ENCODE measurements around the gene GCSAM. TPM values are rescaled to one million over a fixed set of nuclear protein-coding genes. Genes with fewer than 3 reads are reported as not detected.

The GCSAM gene
- total RNA-seq, 1 donor from 2014 or later, result not detected

- H3K9me3 ChIP-seq, result no peaks in the 10 kb centered on the region
- DNase-seq (ENCODE audit: low spot score in 2 of 2), result no peak
- no peaks in the 10 kb centered on the region for H3K27me3 ChIP-seq
- no peak overlapping the region for H3K27ac ChIP-seq
- no peak for TF ChIP-seq CTCF (IDR thresholded peaks at IDR 0.05)
- no peak overlapping the region for H3K4me3 ChIP-seq
- no peaks in the 10 kb centered on the region for H3K36me3 ChIP-seq
- H3K4me1 ChIP-seq, result no peaks in the 10 kb centered on the region
- intact Hi-C loops (cut with DNase I), result no loop called here
These were observed 5.3 kb upstream of the GCSAM start for GRCh38 chr3:112138219-112138969.

- H3K27me3 ChIP-seq, result no peaks in the 10 kb centered on the region
- intact Hi-C loops (cut with DNase I), result no loop called here
- H3K36me3 ChIP-seq, result no peaks in the 10 kb centered on the region
- no peak for TF ChIP-seq CTCF (IDR thresholded peaks at IDR 0.05)
- H3K27ac ChIP-seq, result no peak overlapping the region
- DNase-seq (ENCODE audit: low spot score in 2 of 2), result no peak
- H3K4me3 ChIP-seq, result no peak overlapping the region
- H3K9me3 ChIP-seq, result no peaks in the 10 kb centered on the region
- no peaks in the 10 kb centered on the region for H3K4me1 ChIP-seq
These were observed 4.7 kb upstream of the GCSAM start for GRCh38 chr3:112137781-112138180.

DNA sequence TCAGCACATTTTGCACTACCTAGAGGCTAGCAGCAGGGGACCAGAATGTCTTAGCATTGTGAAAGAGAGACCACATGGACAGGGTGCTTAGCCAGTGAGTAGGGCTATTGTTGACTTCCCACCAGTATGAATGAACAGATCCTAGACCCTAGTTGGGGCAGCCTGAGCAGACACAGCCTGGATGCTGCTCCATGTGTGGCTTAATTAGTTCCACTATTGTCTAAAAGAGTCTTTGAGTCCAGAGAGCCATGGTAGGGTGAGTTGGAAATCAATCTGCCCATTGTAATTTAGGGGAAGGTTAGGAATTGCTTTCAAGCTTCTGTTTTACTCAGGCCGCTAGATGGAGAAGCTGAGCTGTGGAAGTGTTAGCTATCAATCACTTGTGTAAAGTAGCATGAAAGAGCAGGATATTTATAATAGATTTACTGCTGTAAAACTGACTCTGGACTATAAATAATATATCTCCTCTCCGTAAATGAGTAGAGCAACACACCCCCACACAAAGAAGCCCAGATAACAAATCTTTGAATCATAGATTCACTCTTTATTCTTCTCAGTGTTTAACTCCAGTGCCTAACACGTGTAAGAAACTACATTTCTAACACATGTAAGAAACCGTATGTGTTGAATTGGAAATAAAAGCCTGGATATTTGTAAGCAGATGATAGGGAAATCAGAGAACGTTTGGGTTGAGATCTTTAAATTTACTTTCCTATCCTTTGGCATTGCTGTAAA is 4.1 kb upstream of the GCSAM start:
- no peaks in the 10 kb centered on the region for H3K27me3 ChIP-seq
- no peaks in the 10 kb centered on the region for H3K9me3 ChIP-seq
- intact Hi-C loops (cut with DNase I), result no loop called here
- H3K27ac ChIP-seq, result no peak overlapping the region
- H3K4me1 ChIP-seq, result no peaks in the 10 kb centered on the region
- DNase-seq (ENCODE audit: low spot score in 2 of 2), result no peak
- no peak overlapping the region for H3K4me3 ChIP-seq
- peak in 2 of 3 experiments; percentile 27 to 45 for TF ChIP-seq CTCF (IDR thresholded peaks at IDR 0.05)
- H3K36me3 ChIP-seq, result no peaks in the 10 kb centered on the region

DNA sequence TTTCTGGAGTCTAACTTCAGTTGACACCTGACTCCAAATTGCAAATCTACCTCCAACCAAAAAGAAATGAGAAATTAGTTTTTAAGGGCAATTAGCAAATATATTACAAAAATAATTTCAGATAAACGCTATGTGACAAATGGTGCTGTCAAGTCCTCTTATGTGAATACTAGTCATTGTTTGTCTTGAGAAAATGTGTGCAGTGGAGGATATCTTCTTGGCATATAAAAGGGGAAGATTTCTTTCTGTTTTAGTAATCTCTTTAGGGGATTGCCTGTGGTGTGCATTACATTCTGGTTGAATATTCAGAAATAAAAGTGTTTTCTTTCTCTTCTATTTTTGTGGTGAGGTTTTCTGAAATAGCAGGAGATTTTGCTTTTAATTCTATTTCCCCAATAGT is 3.0 kb upstream of the GCSAM start:
- H3K9me3 ChIP-seq, result no peaks in the 10 kb centered on the region
- no peak overlapping the region for H3K4me3 ChIP-seq
- no peak for TF ChIP-seq CTCF (IDR thresholded peaks at IDR 0.05)
- DNase-seq (ENCODE audit: low spot score in 2 of 2), result no peak
- H3K36me3 ChIP-seq, result no peaks in the 10 kb centered on the region
- H3K4me1 ChIP-seq, result no peaks in the 10 kb centered on the region
- H3K27me3 ChIP-seq, result no peaks in the 10 kb centered on the region
- intact Hi-C loops (cut with DNase I), result no loop called here
- H3K27ac ChIP-seq, result no peak overlapping the region

DNA sequence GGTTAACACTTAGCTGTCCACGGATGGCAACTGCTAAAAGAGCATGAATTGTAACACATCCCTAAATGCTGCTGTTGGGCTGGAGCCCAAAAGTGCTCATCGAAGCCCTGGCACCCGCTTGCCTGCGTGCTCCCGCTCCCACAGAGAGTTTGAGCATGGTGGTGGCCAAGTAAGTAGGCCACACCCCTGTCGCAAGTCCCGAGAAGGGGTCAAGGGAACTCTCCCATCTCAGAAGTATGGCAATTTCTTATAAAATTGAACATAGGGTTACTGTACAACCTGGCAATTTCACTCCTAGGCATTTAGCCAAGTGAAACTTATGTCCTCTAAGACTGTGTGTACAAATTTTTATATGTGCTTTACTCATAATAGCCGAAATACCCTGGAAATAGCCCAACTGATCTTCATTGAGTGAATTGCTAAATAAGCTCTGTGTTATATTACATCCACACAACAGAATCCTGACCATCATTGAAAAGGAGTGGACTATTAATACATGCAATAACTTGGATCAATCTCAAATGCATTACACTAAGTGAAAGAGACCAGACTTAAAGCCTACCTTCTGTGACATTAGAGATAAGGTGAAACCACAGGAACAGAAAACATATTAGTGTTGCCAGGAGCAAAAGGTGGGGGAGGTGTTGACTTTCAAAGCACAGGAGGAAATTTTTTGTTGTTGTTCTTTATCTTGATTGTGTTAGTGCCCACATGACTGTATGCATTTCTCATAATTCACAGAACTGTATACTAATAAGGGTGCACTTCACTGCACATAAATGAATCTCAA is 1.5 kb upstream of the GCSAM start:
- no peaks in the 10 kb centered on the region for H3K27me3 ChIP-seq
- intact Hi-C loops (cut with DNase I), result no loop called here
- H3K9me3 ChIP-seq, result no peaks in the 10 kb centered on the region
- H3K27ac ChIP-seq, result no peak overlapping the region
- H3K4me1 ChIP-seq, result no peaks in the 10 kb centered on the region
- H3K36me3 ChIP-seq, result peaks cover 0 to 2% of the 10 kb centered on the region in 2 donors
- no peak for DNase-seq (ENCODE audit: low spot score in 2 of 2)
- no peak for TF ChIP-seq CTCF (IDR thresholded peaks at IDR 0.05)
- no peak overlapping the region for H3K4me3 ChIP-seq

Measured in ascending aorta (tissue), 2 donors.